Measurements from ENCODE around the gene SYNJ1.
"Not testable (repeated sequence)": the region's sequence is repeated elsewhere in the genome, so short reads cannot be mapped to it uniquely, and the experiment has no call there.

Gene SYNJ1

DNA sequence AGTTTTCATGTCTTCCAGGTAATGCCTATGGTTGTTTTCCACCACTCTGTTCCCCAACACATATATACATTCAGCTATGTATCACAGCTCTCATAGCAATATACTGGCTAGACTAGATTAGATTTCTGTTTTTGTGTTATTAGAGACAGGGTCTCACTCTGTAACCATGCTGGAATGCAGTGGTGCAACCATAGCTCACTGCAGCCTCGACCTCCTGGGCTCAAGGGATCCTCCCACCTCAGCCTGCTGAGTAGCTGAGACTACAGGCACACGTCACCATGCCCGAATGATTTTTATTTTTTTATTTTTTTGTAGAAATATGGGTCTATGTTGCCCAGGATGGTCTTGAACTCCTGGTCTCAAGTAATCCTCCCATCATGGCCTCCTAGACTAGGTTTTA, 37.7 kb downstream of the SYNJ1 start:
- no peak for DNase-seq (ENCODE audit: low read depth)

GRCh38 chr21:32687643-32688345, 40.0 kb downstream of the SYNJ1 start:
- DNase-seq (ENCODE audit: low read depth), result no peak

- DNase-seq (ENCODE audit: low read depth), result no peak
These were observed 44.9 kb downstream of the SYNJ1 start for GRCh38 chr21:32682696-32683474.

GRCh38 chr21:32674731-32675130, 53.1 kb downstream of the SYNJ1 start:
- DNase-seq (ENCODE audit: low read depth), result no peak

- no peak for DNase-seq (ENCODE audit: low read depth)
These were observed 53.8 kb downstream of the SYNJ1 start for GRCh38 chr21:32674038-32674437.

GRCh38 chr21:32666258-32666657, 61.6 kb downstream of the SYNJ1 start:
- DNase-seq (ENCODE audit: low read depth), result no peak

DNA sequence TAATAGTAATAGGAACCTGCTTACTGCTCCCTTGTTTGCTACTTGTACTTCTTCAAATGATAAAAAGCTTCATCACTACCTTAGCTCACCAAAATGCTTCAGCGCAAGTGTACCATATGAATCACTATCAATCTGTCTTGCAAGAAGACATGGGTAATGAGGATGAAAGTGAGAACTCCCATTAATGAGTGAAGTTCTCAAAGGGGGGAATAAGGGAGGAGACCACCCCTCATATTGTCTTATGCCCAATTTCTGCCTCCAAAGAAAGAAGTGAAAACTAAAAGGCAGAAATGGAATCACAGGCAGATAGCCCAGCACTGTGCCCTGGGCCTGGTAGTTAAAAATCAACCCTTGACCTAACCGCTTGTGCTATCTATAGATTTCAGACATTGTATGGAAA, 63.7 kb downstream of the SYNJ1 start:
- not testable (repeated sequence) for DNase-seq (ENCODE audit: low read depth)

GRCh38 chr21:32661981-32662380, 65.8 kb downstream of the SYNJ1 start:
- DNase-seq (ENCODE audit: low read depth), result not testable (repeated sequence)

- not testable (repeated sequence) for DNase-seq (ENCODE audit: low read depth)
These were observed 66.6 kb downstream of the SYNJ1 start for GRCh38 chr21:32661026-32661782.

GRCh38 chr21:32658524-32658923, 69.3 kb downstream of the SYNJ1 start:
- DNase-seq (ENCODE audit: low read depth), result no peak

DNA sequence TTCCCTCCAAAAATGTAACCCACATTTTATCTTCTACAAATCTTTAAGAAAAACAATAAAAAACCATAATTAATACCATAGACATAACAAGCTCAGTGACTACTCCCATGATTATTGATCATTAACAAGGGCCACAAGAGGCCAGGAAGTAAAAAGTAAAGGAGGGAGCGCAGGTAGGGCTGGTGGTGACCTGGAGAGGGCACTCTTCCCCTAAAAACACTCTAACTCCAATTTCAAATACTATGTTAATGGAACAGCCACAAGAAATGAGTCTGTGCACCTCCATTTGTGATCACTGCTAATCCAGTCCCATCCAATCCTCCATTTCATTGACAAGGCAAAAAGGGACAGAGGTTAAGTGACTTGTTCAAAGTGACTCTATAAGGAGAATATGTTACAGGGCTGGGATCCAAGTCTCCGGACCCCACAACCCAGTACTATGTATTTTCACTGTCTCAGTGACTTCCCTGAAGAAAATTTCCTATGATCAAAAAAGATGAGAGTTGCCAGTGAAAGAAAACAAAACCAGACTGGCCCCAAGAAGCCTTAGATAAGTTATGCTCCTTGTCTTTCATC, 74.4 kb downstream of the SYNJ1 start:
- DNase-seq (ENCODE audit: low read depth), result no peak

DNA sequence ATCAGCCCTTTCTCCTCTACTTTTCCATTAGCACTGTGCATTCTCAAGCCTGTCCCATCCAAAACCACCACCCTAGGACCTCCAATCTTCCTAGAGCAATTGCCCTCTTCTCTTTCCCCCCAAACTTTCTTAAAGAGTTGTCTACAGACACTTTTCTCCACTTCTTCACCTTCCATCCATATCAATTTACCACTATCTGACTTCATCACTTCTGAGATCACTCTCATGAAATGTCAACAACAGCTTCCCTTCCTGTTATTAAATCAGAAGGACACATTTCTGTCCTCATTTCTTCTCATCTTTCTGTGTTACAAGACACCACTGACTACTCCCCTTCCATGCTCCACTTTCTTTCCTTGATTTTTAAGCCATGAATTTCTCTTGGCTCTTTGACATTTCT, 79.6 kb downstream of the SYNJ1 start:
- DNase-seq (ENCODE audit: low read depth), result no peak

DNA sequence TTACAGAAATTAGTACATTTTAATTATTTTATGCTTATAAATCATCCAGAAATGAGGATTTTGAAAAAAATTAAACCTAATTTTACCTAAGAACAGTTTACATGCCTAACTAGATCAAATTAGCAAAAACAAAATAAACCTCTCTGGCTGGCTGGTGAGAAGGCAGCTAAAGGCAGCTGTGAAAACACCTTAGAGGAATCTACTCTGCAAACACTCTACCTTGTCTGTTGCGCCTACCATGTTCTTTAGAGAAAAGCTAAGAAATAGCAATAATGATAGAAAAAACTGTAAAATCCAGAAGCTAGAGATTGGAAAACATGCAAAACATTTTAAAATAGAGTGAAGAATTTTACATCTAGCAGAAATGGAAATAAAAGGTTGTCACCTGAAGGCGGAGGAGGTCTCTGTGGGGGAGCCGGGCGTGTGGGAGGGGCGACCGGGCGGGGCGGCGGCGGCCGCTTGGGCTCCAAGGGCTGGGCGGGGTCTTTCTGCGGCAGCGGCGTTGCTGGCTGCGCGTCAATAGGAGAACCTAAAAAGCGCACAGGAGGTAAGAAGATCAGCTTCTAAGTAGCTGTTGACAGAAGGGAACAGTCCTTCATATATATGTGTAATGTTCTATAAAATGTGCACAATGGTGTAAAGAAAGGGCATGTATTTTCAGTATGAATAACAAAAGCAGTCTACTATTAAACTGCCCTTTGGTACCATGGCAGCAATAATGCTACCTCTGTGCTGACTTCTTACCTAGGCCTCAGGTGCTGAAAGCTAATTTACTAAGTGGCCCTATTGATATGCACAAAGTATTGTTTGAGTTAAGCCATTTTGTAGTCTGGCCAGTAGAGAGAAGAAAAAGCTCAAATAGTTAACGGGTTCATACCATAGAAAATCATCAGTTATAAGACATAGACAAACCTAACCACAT, 82.3 kb downstream of the SYNJ1 start:
- no peak for DNase-seq (ENCODE audit: low read depth)

DNA sequence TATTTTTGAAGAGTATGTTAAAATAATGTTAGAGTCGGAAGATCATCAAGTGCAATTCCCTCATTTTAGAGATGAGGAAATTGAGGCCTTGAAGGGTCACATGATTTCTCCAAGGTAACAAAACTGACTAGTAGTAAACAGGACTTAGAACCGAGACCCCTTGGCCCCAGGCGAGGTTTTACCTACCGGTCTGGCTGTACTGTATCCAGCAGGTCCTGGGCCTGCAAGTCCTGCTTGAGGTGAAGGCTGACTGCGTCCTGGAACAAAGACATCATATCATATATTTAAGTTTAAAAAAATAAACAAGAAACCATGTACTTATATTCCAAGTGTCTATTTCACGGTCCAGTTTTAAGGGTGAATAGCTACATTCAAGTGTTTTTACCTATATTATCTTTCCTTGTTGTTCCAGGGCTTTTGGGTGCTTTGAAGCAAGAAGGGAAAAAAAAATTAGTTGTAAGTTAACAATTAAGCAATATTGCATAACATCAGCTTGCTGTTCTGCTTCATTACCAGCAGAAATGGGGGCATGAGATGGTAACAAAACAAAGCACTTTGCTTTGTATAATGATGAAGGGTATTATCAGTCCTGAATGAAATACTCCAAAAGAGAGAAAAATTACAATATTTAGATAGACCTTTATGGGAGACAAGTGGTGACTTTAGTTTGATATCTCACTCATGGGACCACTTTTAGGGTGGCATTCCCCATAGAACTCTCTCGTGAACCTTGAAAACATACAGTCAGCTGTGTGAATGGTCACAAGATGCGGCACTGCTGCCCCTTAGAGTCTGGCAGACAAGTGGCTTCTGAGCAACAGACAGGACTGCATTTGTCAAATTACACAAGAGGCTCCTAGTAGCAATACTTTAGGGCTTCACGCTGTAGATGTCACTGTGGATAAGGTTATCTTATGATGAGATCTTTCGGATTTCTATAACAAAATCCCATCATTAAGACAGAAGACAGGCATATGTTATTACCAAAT, 85.8 kb downstream of the SYNJ1 start:
- no peak for DNase-seq (ENCODE audit: low read depth)

- DNase-seq (ENCODE audit: low read depth), result no peak
These were observed 101.1 kb downstream of the SYNJ1 start for GRCh38 chr21:32626621-32627196.

GRCh38 chr21:32618218-32618617, 109.6 kb downstream of the SYNJ1 start:
- DNase-seq (ENCODE audit: low read depth), result not testable (repeated sequence)

- no peak for DNase-seq (ENCODE audit: low read depth)
These were observed 114.3 kb downstream of the SYNJ1 start for GRCh38 chr21:32613436-32614043.

DNA sequence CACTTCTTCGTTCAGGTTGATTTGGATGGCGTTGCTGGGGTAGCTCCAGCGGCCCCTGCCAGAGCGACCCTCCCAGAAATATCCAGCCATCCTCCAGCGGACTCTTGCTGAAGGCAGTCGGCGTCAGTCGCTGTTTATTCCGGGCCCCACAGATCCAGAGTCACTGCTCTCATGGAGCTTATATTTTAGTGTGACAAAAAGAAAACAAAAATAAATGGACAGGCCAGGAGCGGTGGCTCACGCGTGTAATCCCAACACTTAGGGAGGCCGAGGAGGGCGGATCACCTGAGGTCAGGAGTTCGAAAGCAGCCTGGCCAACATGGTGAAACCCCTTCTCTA, 114.8 kb downstream of the SYNJ1 start:
- DNase-seq (ENCODE audit: low read depth), result no peak
